ENCODE measurements around the gene ROCK2.
A peak's percentile ranks its signal among the peaks of the same experiment; 100 is the strongest.

The ROCK2 gene

GRCh38 chr2:11344342-11344955 is at the start of gene ROCK2:
Gene ROCK2 (minus strand): TSS chr2:11344636. CDS start chr2:11344136, 500 bp downstream.
- peak; percentile 81 for DNase-seq (ENCODE audit: low spot score)

- DNase-seq (ENCODE audit: low spot score), result no peak
Observed at GRCh38 chr2:11393711-11394236, 49.3 kb upstream of the ROCK2 start.

- no peak for DNase-seq (ENCODE audit: low spot score)
Observed at GRCh38 chr2:11391942-11392266, 47.5 kb upstream of the ROCK2 start.

- DNase-seq (ENCODE audit: low spot score), result no peak
Observed at GRCh38 chr2:11390399-11390658, 45.9 kb upstream of the ROCK2 start.

GRCh38 chr2:11389551-11390398 is 45.3 kb upstream of the ROCK2 start:
- DNase-seq (ENCODE audit: low spot score), result no peak

- no peak for DNase-seq (ENCODE audit: low spot score)
Observed at GRCh38 chr2:11389052-11389420, 44.6 kb upstream of the ROCK2 start.

GRCh38 chr2:11388262-11389051 is 44.0 kb upstream of the ROCK2 start:
- DNase-seq (ENCODE audit: low spot score), result no peak

GRCh38 chr2:11387843-11388242 is 43.4 kb upstream of the ROCK2 start:
- no peak for DNase-seq (ENCODE audit: low spot score)

- DNase-seq (ENCODE audit: low spot score), result peak; percentile 70
Observed at GRCh38 chr2:11387100-11387390, 42.6 kb upstream of the ROCK2 start.

- DNase-seq (ENCODE audit: low spot score), result no peak
Observed at GRCh38 chr2:11385847-11386246, 41.4 kb upstream of the ROCK2 start.

GRCh38 chr2:11385216-11385615 is 40.8 kb upstream of the ROCK2 start:
- no peak for DNase-seq (ENCODE audit: low spot score)

GRCh38 chr2:11379558-11379957 is 35.1 kb upstream of the ROCK2 start:
- DNase-seq (ENCODE audit: low spot score), result peak; percentile 69

GRCh38 chr2:11377928-11378545 is 33.6 kb upstream of the ROCK2 start:
- no peak for DNase-seq (ENCODE audit: low spot score)

GRCh38 chr2:11376071-11376470 is 31.6 kb upstream of the ROCK2 start:
- DNase-seq (ENCODE audit: low spot score), result no peak

- no peak for DNase-seq (ENCODE audit: low spot score)
Observed at GRCh38 chr2:11375689-11376027, 31.2 kb upstream of the ROCK2 start.

- DNase-seq (ENCODE audit: low spot score), result no peak
Observed at GRCh38 chr2:11375025-11375688, 30.7 kb upstream of the ROCK2 start.

GRCh38 chr2:11373096-11373495 is 28.7 kb upstream of the ROCK2 start:
- DNase-seq (ENCODE audit: low spot score), result no peak

GRCh38 chr2:11371092-11371937 is 26.9 kb upstream of the ROCK2 start:
- peak; percentile 58 for DNase-seq (ENCODE audit: low spot score)

GRCh38 chr2:11370377-11371091 is 26.1 kb upstream of the ROCK2 start:
- no peak for DNase-seq (ENCODE audit: low spot score)

GRCh38 chr2:11368059-11368572 is 23.7 kb upstream of the ROCK2 start:
- DNase-seq (ENCODE audit: low spot score), result peak; percentile 42

Data from AG08395 (cell line).